ENCODE data around the gene SERPINA6. TPM values are rescaled to one million over a fixed set of nuclear protein-coding genes. Genes with fewer than 3 reads are reported as not detected.
"Not testable (repeated sequence)": the region's sequence is repeated elsewhere in the genome, so short reads cannot be mapped to it uniquely, and the experiment has no call there.

The SERPINA6 gene
- total RNA-seq, 1 donor from 2014 or later, result 0.77 TPM

DNA sequence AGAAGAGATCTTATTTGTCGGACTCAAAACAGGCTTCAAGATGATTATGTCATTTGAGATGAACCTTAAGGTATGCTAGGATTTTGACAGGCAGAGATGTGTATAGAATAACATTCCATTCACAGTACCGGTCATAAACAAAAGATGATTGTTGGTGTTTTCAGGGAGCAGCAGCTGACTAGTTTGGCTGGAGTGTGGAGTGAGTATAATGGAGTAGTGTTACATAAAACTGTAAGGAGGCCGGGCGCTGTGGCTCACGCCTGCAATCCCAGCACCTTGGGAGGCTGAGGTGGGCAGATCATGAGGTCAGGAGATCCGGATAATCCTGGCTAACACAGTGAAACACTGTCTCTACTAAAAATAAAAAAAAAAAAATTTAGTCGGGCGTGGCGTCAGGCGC is 54.0 kb downstream of the SERPINA6 start:
- TF ChIP-seq, protein P1, sequence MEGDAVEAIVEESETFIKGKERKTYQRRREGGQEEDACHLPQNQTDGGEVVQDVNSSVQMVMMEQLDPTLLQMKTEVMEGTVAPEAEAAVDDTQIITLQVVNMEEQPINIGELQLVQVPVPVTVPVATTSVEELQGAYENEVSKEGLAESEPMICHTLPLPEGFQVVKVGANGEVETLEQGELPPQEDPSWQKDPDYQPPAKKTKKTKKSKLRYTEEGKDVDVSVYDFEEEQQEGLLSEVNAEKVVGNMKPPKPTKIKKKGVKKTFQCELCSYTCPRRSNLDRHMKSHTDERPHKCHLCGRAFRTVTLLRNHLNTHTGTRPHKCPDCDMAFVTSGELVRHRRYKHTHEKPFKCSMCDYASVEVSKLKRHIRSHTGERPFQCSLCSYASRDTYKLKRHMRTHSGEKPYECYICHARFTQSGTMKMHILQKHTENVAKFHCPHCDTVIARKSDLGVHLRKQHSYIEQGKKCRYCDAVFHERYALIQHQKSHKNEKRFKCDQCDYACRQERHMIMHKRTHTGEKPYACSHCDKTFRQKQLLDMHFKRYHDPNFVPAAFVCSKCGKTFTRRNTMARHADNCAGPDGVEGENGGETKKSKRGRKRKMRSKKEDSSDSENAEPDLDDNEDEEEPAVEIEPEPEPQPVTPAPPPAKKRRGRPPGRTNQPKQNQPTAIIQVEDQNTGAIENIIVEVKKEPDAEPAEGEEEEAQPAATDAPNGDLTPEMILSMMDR (conservative IDR thresholded peaks at IDR 0.05), result no peak
- no peaks in the 10 kb centered on the region for H3K36me3 Mint-ChIP-seq
- H3K4me3 Mint-ChIP-seq, result no peak overlapping the region
- no peaks in the 10 kb centered on the region for H3K27me3 Mint-ChIP-seq
- DNase-seq (ENCODE audit: extremely low spot score, unreplicated experiment), result no peak
- H3K4me1 Mint-ChIP-seq (ENCODE audit: unreplicated experiment), result no peaks in the 10 kb centered on the region
- no peaks in the 10 kb centered on the region for H3K9me3 Mint-ChIP-seq
- no peak overlapping the region for H3K27ac Mint-ChIP-seq

DNA sequence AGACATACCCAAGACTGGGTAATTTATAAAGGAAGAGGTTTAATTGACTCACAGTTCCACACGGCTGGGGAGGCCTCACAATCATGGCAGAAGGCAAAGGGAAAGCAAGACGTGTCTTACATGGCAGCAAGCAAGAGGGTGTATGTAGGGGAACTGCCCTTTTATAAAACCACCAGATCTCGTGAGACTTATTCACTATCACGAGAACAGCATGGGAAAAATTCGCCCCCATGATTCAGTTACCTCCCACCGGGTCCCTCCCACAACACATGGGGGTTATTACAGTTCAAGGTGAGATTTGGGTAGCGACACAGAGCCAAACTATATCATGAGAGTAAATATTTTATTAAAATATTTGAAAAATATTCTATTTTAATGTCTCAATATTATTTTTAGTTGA is 54.6 kb downstream of the SERPINA6 start:
- H3K27ac Mint-ChIP-seq; H3K9me3 Mint-ChIP-seq; H3K27me3 Mint-ChIP-seq; H3K36me3 Mint-ChIP-seq; H3K4me3 Mint-ChIP-seq; H3K4me1 Mint-ChIP-seq (ENCODE audit: unreplicated experiment); DNase-seq (ENCODE audit: extremely low spot score, unreplicated experiment): not testable (repeated sequence)

DNA sequence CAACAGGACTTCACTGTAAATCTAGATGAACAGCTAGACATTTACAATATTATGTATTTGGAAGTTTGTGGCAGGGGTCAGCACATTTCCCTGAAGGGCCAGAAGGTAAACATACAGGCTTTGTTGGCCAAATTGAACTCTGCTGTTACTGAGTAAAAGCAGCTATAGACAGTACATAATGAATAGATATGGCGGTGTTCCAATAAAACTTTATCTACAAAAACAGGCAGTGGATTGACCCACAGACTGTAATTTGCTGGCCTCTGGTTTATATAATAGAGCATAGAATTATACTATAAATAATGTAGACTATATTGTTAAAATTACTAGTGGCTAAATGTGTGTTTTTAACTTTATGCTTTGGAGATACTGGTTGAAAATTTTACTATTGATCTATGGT is 55.8 kb downstream of the SERPINA6 start:
- TF ChIP-seq, protein P1 (conservative IDR thresholded peaks at IDR 0.05), result no peak
- Mint-ChIP-seq H3K9me3 (no peaks in the 10 kb centered on the region), H3K27me3 (no peaks in the 10 kb centered on the region), H3K27ac (no peak overlapping the region), H3K4me3 (no peak overlapping the region), H3K4me1 (ENCODE audit: unreplicated experiment) (no peaks in the 10 kb centered on the region), H3K36me3 (no peaks in the 10 kb centered on the region)
- DNase-seq (ENCODE audit: extremely low spot score, unreplicated experiment), result no peak

DNA sequence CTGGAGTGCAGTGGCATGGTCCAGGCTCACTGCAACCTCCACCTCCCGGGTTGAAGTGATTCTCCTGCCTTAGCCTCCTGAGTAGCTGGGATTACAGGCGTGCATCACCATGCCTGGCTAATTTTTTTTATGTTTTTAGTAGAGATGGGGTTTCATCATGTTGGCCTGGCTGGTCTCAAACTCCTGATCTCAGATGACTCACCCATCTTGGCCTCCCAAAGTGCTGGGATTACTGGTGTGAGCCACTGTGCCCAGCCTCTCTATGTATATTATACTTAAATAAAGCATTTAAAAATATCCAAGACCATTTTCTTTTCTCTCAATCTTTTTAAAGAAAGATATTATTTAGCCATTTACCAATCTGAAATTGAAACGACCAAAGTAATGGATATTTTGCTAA is 58.9 kb downstream of the SERPINA6 start:
- not testable (repeated sequence) for H3K27me3 Mint-ChIP-seq; DNase-seq (ENCODE audit: extremely low spot score, unreplicated experiment); H3K27ac Mint-ChIP-seq; H3K4me1 Mint-ChIP-seq (ENCODE audit: unreplicated experiment); H3K36me3 Mint-ChIP-seq; H3K9me3 Mint-ChIP-seq; H3K4me3 Mint-ChIP-seq

Other genes starting within 250 kb of the SERPINA6 start
- 127 and 156 TPM in 2 replicates for gene DDX24, start 242.1 kb downstream of the SERPINA6 start, total RNA-seq (ENCODE audit: low replicate concordance)
- gene IFI27L1, start 242.0 kb downstream of the SERPINA6 start, total RNA-seq (ENCODE audit: low replicate concordance), result 15.6 and 36.8 TPM in 2 replicates
- 12.6 and 15.5 TPM in 2 replicates for gene IFI27, start 212.6 kb downstream of the SERPINA6 start, total RNA-seq (ENCODE audit: low replicate concordance)
- 14.8 and 28.2 TPM in 2 replicates for gene IFI27L2, start 193.7 kb downstream of the SERPINA6 start, total RNA-seq (ENCODE audit: low replicate concordance)
- gene PPP4R4, start 149.0 kb downstream of the SERPINA6 start, total RNA-seq (ENCODE audit: low replicate concordance), result 1.3 and 1.9 TPM in 2 replicates
- 1.5 and 2.8 TPM in 2 replicates for gene SERPINA10, start 30.1 kb downstream of the SERPINA6 start, total RNA-seq (ENCODE audit: low replicate concordance)
- gene SERPINA2, start 43.4 kb upstream of the SERPINA6 start, total RNA-seq (ENCODE audit: low replicate concordance), result not detected in 2 replicates
- gene SERPINA1, start 65.3 kb upstream of the SERPINA6 start, total RNA-seq (ENCODE audit: low replicate concordance), result 313 and 712 TPM in 2 replicates
- 0.31 TPM in 1 of 2 replicates, not detected in the other for gene SERPINA11, start 129.5 kb upstream of the SERPINA6 start, total RNA-seq (ENCODE audit: low replicate concordance)
- gene SERPINA9, start 152.9 kb upstream of the SERPINA6 start, total RNA-seq (ENCODE audit: low replicate concordance), result not detected in 2 replicates
- not detected in 2 replicates for gene SERPINA12, start 186.1 kb upstream of the SERPINA6 start, total RNA-seq (ENCODE audit: low replicate concordance)
- 1.4 TPM in 2 replicates for gene SERPINA4, start 238.1 kb upstream of the SERPINA6 start, total RNA-seq (ENCODE audit: low replicate concordance)